HG02981 (cell line): ENCODE data around the gene ERC2.

Experiments
- ATAC-seq: cut with Tn5 transposase; IDR thresholded peaks from one replicate; pipeline ENCODE4 v1.9.1; 2021; ENCODE audit warnings: mild to moderate bottlenecking, moderate library complexity; ENCODE audit not compliant: unreplicated experiment

The ERC2 gene

GRCh38 chr3:55728461-55729100 is 739.7 kb downstream of the ERC2 start:
- ATAC-seq: no peak

GRCh38 chr3:55726501-55726775 is 741.8 kb downstream of the ERC2 start:
- no peak for ATAC-seq

- no peak for ATAC-seq
These were observed 742.4 kb downstream of the ERC2 start for GRCh38 chr3:55725681-55726500.

- ATAC-seq: no peak
These were observed 743.4 kb downstream of the ERC2 start for GRCh38 chr3:55724821-55725220.

GRCh38 chr3:55724407-55724784 is 743.9 kb downstream of the ERC2 start:
- no peak for ATAC-seq

- ATAC-seq: no peak
These were observed 744.4 kb downstream of the ERC2 start for GRCh38 chr3:55723653-55724406.

- ATAC-seq: no peak
These were observed 746.4 kb downstream of the ERC2 start for GRCh38 chr3:55721716-55722484.

GRCh38 chr3:55720614-55721013 is 747.7 kb downstream of the ERC2 start:
- ATAC-seq: no peak

- ATAC-seq: no peak
These were observed 748.8 kb downstream of the ERC2 start for GRCh38 chr3:55719508-55719907.

GRCh38 chr3:55719006-55719405 is 749.3 kb downstream of the ERC2 start:
- no peak for ATAC-seq

GRCh38 chr3:55718521-55718921 is 749.7 kb downstream of the ERC2 start:
- no peak for ATAC-seq

- ATAC-seq: no peak
These were observed 750.2 kb downstream of the ERC2 start for GRCh38 chr3:55718074-55718473.

GRCh38 chr3:55717481-55717880 is 750.8 kb downstream of the ERC2 start:
- no peak for ATAC-seq

- no peak for ATAC-seq
These were observed 751.5 kb downstream of the ERC2 start for GRCh38 chr3:55716611-55717225.

GRCh38 chr3:55716044-55716443 is 752.2 kb downstream of the ERC2 start:
- ATAC-seq: no peak

GRCh38 chr3:55714057-55714456 is 754.2 kb downstream of the ERC2 start:
- ATAC-seq: no peak

- no peak for ATAC-seq
These were observed 756.6 kb downstream of the ERC2 start for GRCh38 chr3:55711646-55712045.

GRCh38 chr3:55709411-55710012 is 758.8 kb downstream of the ERC2 start:
- no peak for ATAC-seq

GRCh38 chr3:55708921-55709320 is 759.3 kb downstream of the ERC2 start:
- ATAC-seq: no peak

- no peak for ATAC-seq
These were observed 760.0 kb downstream of the ERC2 start for GRCh38 chr3:55708242-55708641.
